OCI-LY1 (cell line): Measurements from ENCODE around the gene H6PD.

Experiments used
- CTCF ChIP-seq: fragments of 200-600 bp; sonication (generic), shearing (Covaris generic); IDR thresholded peaks from 2 replicates; pipeline ENCODE4 v1.5.1; 2017; ENCODE audit warnings: mild to moderate bottlenecking, antibody characterized with exemption, low read length, moderate library complexity, mixed read lengths
- EZH2 ChIP-seq: fragments of 200-600 bp; sonication (generic), shearing (Covaris generic); IDR thresholded peaks from 2 replicates; pipeline ENCODE4 v1.8.0; 2017; ENCODE audit warnings: borderline replicate concordance, mixed run types, mild to moderate bottlenecking, antibody characterized with exemption, low read length, moderate library complexity, mixed read lengths

- TF ChIP-seq CTCF: no peak
- TF ChIP-seq EZH2: no peak
These were observed 34.5 kb downstream of the H6PD start for GRCh38 chr1:9269078-9269501.
